Prostate gland (tissue), 2 donors: ENCODE results near the gene CMKLR1. TPM values are rescaled to one million over a fixed set of nuclear protein-coding genes. Genes with fewer than 3 reads are reported as not detected.

Source experiments
- DNase-seq: peaks from one replicate; pipeline ENCODE4 v3.0.0-alpha.2; 2019; ENCODE audit warnings: low spot score
- H3K27ac ChIP-seq, 2 donors: fragments of 200-600 bp; sonication (generic); 2 replicates each; pipeline ENCODE4 v1.5.1; 2017 to 2019
- H3K27me3 ChIP-seq: fragments of 200-600 bp; sonication (generic); replicated peaks from 2 replicates; pipeline ENCODE4 v1.5.1; 2019; ENCODE audit not compliant: insufficient read depth
- H3K36me3 ChIP-seq, 2 donors: fragments of 200-600 bp; sonication (generic); 1 replicate in 1 of 2; 2 replicates in 1 of 2; pipeline versions ENCODE4 v1.5.1 to v1.8.1; 2017 to 2019
- H3K4me1 ChIP-seq: fragments of 200-600 bp; sonication (generic); replicated peaks from 2 replicates; pipeline ENCODE4 v1.5.1; 2019
- H3K4me3 ChIP-seq, 2 donors: fragments of 200-600 bp; sonication (generic); 2 replicates each; pipeline ENCODE4 v1.5.1; 2017 to 2019
- H3K9me3 ChIP-seq: fragments of 200-600 bp; sonication (generic); 2 replicates; pipeline ENCODE4 v1.5.1; 2017
- POLR2A ChIP-seq: fragments of 450-650 bp; IDR thresholded peaks from one replicate; pipeline ENCODE4 v1.6.1; 2016; ENCODE audit warnings: antibody characterized with exemption, mild to moderate bottlenecking
- POLR2AphosphoS5 ChIP-seq: sonication (generic); formaldehyde crosslinking; IDR thresholded peaks from one replicate; pipeline ENCODE4 v1.6.1; 2017; ENCODE audit warnings: antibody characterized with exemption
- WGBS: methylation state at CpG from one replicate; pipeline ENCODE4 v1.1.5; 2018; 5-methylcytosine and 5-hydroxymethylcytosine counted together
- intact Hi-C: fragments of 100-400 bp; cut with DNase I; formaldehyde crosslinking; loops from one replicate; pipeline ENCODE4 v1.14.2; 2022
- total RNA-seq, 2 donors: library from RNA; depleted of rRNA; stranded (reverse); fragments of >200 nt; gene quantifications; one replicate each; pipeline ENCODE4 v1.1.0, GENCODE V29; 2016
- TF ChIP-seq, protein P1 (sequence below), 4 experiments: fragments of 200-600 bp in 2 of 4; fragments of 450-650 bp in 2 of 4; sonication (generic) in 2 of 4; IDR thresholded peaks; 1 replicate in 3 of 4; 2 replicates in 1 of 4; pipeline ENCODE4 v1.5.1; 2016 to 2019; ENCODE audit warnings: antibody characterized with exemption in 4 of 4, mild to moderate bottlenecking in 2 of 4, moderate library complexity in 2 of 4

CMKLR1 gene
- total RNA-seq, 2 donors from 2014 or later, result 3.3 to 9.1 TPM

DNA sequence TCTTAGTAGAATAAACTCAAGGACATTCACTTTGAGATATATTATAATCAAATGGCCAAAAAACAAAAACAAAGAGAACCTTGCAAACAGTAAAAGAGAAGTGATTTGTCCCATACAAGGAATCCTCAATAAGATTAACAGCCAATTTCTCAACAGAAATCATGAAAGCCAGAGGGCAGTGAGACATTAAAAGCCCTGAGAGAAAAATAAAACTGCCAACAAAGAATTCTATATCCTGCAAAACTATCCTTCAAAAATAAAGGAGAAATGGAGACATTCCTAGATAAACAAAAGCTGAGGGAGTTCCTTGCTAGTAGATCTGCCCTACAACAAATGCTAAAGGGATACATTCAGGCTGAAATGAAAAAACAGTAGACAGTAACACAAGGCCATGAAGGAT lies 78.1 kb downstream of the CMKLR1 start:
- no peaks in the 10 kb centered on the region for H3K27me3 ChIP-seq

DNA sequence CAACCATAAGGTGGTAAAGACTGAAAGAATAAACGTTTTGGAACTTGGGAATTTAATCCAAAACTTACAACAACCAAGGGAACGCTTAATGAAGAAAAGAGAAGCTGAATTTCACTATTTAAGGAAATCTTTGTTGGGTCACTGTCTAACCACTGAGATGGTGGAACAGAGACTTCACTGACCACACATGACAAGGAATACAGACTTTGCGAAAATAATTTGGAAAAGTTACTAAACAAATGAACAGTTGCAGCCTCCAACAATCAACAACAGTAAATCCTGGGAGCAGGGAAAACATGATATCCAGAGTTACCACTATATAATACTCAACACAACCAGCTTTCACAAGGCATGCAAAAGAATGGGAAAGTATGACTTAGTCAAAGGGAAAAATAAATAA lies 79.1 kb downstream of the CMKLR1 start:
- DNase-seq, result no peak
- Histone ChIP-seq H3K27me3 (no peaks in the 10 kb centered on the region), H3K27ac (no peak overlapping the region), H3K36me3 (no peaks in the 10 kb centered on the region), H3K4me3 (no peak overlapping the region), H3K4me1 (no peaks in the 10 kb centered on the region), H3K9me3 (no peaks in the 10 kb centered on the region)
- intact Hi-C loops, result no loop called here
- 67% methylated on average over 3 of the region's 3 CpGs for WGBS
- TF ChIP-seq, protein P1, sequence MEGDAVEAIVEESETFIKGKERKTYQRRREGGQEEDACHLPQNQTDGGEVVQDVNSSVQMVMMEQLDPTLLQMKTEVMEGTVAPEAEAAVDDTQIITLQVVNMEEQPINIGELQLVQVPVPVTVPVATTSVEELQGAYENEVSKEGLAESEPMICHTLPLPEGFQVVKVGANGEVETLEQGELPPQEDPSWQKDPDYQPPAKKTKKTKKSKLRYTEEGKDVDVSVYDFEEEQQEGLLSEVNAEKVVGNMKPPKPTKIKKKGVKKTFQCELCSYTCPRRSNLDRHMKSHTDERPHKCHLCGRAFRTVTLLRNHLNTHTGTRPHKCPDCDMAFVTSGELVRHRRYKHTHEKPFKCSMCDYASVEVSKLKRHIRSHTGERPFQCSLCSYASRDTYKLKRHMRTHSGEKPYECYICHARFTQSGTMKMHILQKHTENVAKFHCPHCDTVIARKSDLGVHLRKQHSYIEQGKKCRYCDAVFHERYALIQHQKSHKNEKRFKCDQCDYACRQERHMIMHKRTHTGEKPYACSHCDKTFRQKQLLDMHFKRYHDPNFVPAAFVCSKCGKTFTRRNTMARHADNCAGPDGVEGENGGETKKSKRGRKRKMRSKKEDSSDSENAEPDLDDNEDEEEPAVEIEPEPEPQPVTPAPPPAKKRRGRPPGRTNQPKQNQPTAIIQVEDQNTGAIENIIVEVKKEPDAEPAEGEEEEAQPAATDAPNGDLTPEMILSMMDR (IDR thresholded peaks at IDR 0.05), result no peak
- TF ChIP-seq POLR2A, result no peak
- no peak for TF ChIP-seq POLR2AphosphoS5

More for the DNA sequence above, 78.1 kb downstream of the CMKLR1 start:
- DNase-seq, result no peak
- Histone ChIP-seq H3K27ac (no peak overlapping the region), H3K36me3 (no peaks in the 10 kb centered on the region), H3K4me1 (no peaks in the 10 kb centered on the region), H3K9me3 (no peaks in the 10 kb centered on the region), H3K4me3 (no peak overlapping the region)
- intact Hi-C loops, result no loop called here
- no peak for TF ChIP-seq POLR2AphosphoS5
- no peak for TF ChIP-seq POLR2A
- TF ChIP-seq, protein P1 (IDR thresholded peaks at IDR 0.05), result no peak

- intact Hi-C loops, result no loop called here
- Histone ChIP-seq H3K36me3 (no peaks in the 10 kb centered on the region), H3K4me1 (no peaks in the 10 kb centered on the region), H3K27me3 (no peaks in the 10 kb centered on the region), H3K9me3 (no peaks in the 10 kb centered on the region), H3K4me3 (no peak overlapping the region), H3K27ac (no peak overlapping the region)
- TF ChIP-seq, protein P1 (IDR thresholded peaks at IDR 0.05), result no peak
- DNase-seq, result no peak
- 83% methylated on average over 4 of the region's 4 CpGs for WGBS
Observed at GRCh38 chr12:108257610-108258106, 81.5 kb downstream of the CMKLR1 start.

DNA sequence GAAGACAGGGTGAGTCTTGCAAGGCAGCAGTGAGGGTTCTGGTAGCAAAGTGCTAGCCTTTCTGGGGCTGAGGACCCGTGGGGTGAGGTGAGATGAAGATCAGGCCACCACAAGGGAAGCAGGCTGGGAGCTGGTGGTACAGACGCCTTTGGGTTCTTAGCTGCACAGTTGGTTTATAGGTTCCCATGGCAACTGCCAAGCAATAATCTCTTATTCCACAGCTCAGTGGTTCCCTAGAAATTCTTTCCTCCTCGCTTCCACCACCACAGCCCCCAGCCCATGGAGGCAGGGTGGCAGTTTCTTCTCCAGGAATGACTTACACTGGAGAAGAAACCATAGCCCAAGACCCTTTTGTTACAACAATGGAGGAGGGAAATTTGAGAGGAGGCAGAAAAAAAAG lies 82.1 kb downstream of the CMKLR1 start:
- 38% methylated on average over 3 of the region's 3 CpGs for WGBS
- no peaks in the 10 kb centered on the region for H3K4me1 ChIP-seq

GRCh38 chr12:108255252-108255602 lies 83.9 kb downstream of the CMKLR1 start:
- WGBS, result 64% methylated on average over 3 of the region's 3 CpGs
- no peak for DNase-seq
- H3K36me3 ChIP-seq, result no peaks in the 10 kb centered on the region
- no peak overlapping the region for H3K4me3 ChIP-seq
- no peaks in the 10 kb centered on the region for H3K9me3 ChIP-seq
- H3K27me3 ChIP-seq, result no peaks in the 10 kb centered on the region
- no peak overlapping the region for H3K27ac ChIP-seq
- intact Hi-C loops, result no loop called here
- H3K4me1 ChIP-seq, result no peaks in the 10 kb centered on the region
- TF ChIP-seq, protein P1 (IDR thresholded peaks at IDR 0.05), result no peak
- TF ChIP-seq POLR2AphosphoS5 (no peak), POLR2A (no peak)

More for the DNA sequence above, 82.1 kb downstream of the CMKLR1 start:
- Histone ChIP-seq H3K4me3 (no peak overlapping the region), H3K9me3 (no peaks in the 10 kb centered on the region), H3K27ac (no peak overlapping the region), H3K27me3 (no peaks in the 10 kb centered on the region), H3K36me3 (no peaks in the 10 kb centered on the region)
- intact Hi-C loops, result no loop called here
- DNase-seq, result no peak
- TF ChIP-seq POLR2A (no peak), POLR2AphosphoS5 (no peak)
- TF ChIP-seq, protein P1 (IDR thresholded peaks at IDR 0.05), result no peak
